ENCODE data around the gene THBS2. TPM values are rescaled to one million over a fixed set of nuclear protein-coding genes. Genes with fewer than 3 reads are reported as not detected.

Gene THBS2
- total RNA-seq, 1 donor from 2014 or later = 135 TPM

GRCh38 chr6:169188475-169188874, 65.2 kb downstream of the THBS2 start:
- Histone ChIP-seq H3K27me3 (ENCODE audit: insufficient read depth, low read length) (no peaks in the 10 kb centered on the region), H3K4me3 (ENCODE audit: insufficient read depth, low read depth, low read length) (no peak overlapping the region), H3K9ac (ENCODE audit: low read length) (peak overlapping the region; percentile 48), H4K20me1 (ENCODE audit: insufficient read depth, low read length) (no peaks in the 10 kb centered on the region), H3K9me3 (ENCODE audit: insufficient read depth, low read depth, low read length) (no peaks in the 10 kb centered on the region), H3K79me2 (ENCODE audit: insufficient read depth, low read length) (no peaks in the 10 kb centered on the region), H3K36me3 (ENCODE audit: insufficient read depth, low read length) (no peaks in the 10 kb centered on the region), H2AFZ (ENCODE audit: low read depth, low read length) (peak overlapping the region; percentile 61), H3K27ac (ENCODE audit: low read depth, low read length) (peak overlapping the region; percentile 83), H3K4me2 (ENCODE audit: low read length) (peak overlapping the region; percentile 56), H3K4me1 (ENCODE audit: insufficient read depth, low read length) (peaks cover 28% of the 10 kb centered on the region)
- H3K27me3 Mint-ChIP-seq (ENCODE audit: low read depth, unreplicated experiment) = peaks cover 2% of the 10 kb centered on the region
- FAIRE-seq (no peak), DNase-seq (ENCODE audit: low read depth) (peak; percentile 99)
- no peak overlapping the region for H3K4me3 Mint-ChIP-seq (ENCODE audit: unreplicated experiment)
- H3K4me1 Mint-ChIP-seq (ENCODE audit: low read depth, unreplicated experiment) = peaks cover 32% of the 10 kb centered on the region
- TF ChIP-seq EZH2 (IDR thresholded peaks at IDR 0.05; ENCODE audit: insufficient read depth, low read length) (no peak), CTCF (IDR thresholded peaks at IDR 0.05; ENCODE audit: insufficient read depth, low read depth, low read length) (no peak)
- peak overlapping the region; percentile 91 for H3K27ac Mint-ChIP-seq (ENCODE audit: unreplicated experiment)
- H3K36me3 Mint-ChIP-seq (ENCODE audit: low read depth, unreplicated experiment) = peaks cover 2% of the 10 kb centered on the region
- peaks cover 17% of the 10 kb centered on the region for H3K9me3 Mint-ChIP-seq (ENCODE audit: unreplicated experiment)

- Histone ChIP-seq H3K9ac (ENCODE audit: low read length) (peak overlapping the region; percentile 48), H3K4me1 (ENCODE audit: insufficient read depth, low read length) (peaks cover 28% of the 10 kb centered on the region), H3K4me2 (ENCODE audit: low read length) (peak overlapping the region; percentile 56), H2AFZ (ENCODE audit: low read depth, low read length) (peak overlapping the region; percentile 61), H4K20me1 (ENCODE audit: insufficient read depth, low read length) (no peaks in the 10 kb centered on the region), H3K9me3 (ENCODE audit: insufficient read depth, low read depth, low read length) (no peaks in the 10 kb centered on the region), H3K27me3 (ENCODE audit: insufficient read depth, low read length) (no peaks in the 10 kb centered on the region), H3K4me3 (ENCODE audit: insufficient read depth, low read depth, low read length) (no peak overlapping the region), H3K27ac (ENCODE audit: low read depth, low read length) (peak overlapping the region; percentile 44), H3K79me2 (ENCODE audit: insufficient read depth, low read length) (no peaks in the 10 kb centered on the region), H3K36me3 (ENCODE audit: insufficient read depth, low read length) (no peaks in the 10 kb centered on the region)
- Mint-ChIP-seq H3K4me1 (ENCODE audit: low read depth, unreplicated experiment) (peaks cover 32% of the 10 kb centered on the region), H3K27me3 (ENCODE audit: low read depth, unreplicated experiment) (peaks cover 2% of the 10 kb centered on the region), H3K4me3 (ENCODE audit: unreplicated experiment) (no peak overlapping the region), H3K36me3 (ENCODE audit: low read depth, unreplicated experiment) (peaks cover 2% of the 10 kb centered on the region), H3K27ac (ENCODE audit: unreplicated experiment) (peak overlapping the region; percentile 91), H3K9me3 (ENCODE audit: unreplicated experiment) (peaks cover 17% of the 10 kb centered on the region)
- FAIRE-seq (no peak), DNase-seq (ENCODE audit: low read depth) (no peak)
- no peak for TF ChIP-seq EZH2 (IDR thresholded peaks at IDR 0.05; ENCODE audit: insufficient read depth, low read length)
- TF ChIP-seq CTCF (IDR thresholded peaks at IDR 0.05; ENCODE audit: insufficient read depth, low read depth, low read length) = no peak
Observed at GRCh38 chr6:169188051-169188470, 65.6 kb downstream of the THBS2 start.

GRCh38 chr6:169186496-169187169, 67.0 kb downstream of the THBS2 start:
- Histone ChIP-seq H3K27me3 (ENCODE audit: insufficient read depth, low read length) (no peaks in the 10 kb centered on the region), H3K27ac (ENCODE audit: low read depth, low read length) (no peak overlapping the region)

More at GRCh38 chr6:169186496-169187169, 67.0 kb downstream of the THBS2 start:
- Mint-ChIP-seq H3K4me3 (ENCODE audit: unreplicated experiment) (no peak overlapping the region), H3K36me3 (ENCODE audit: low read depth, unreplicated experiment) (peaks cover 7% of the 10 kb centered on the region), H3K4me1 (ENCODE audit: low read depth, unreplicated experiment) (peaks cover 32% of the 10 kb centered on the region), H3K27me3 (ENCODE audit: low read depth, unreplicated experiment) (peaks cover 2% of the 10 kb centered on the region), H3K27ac (ENCODE audit: unreplicated experiment) (no peak overlapping the region), H3K9me3 (ENCODE audit: unreplicated experiment) (peaks cover 13% of the 10 kb centered on the region)
- DNase-seq (ENCODE audit: low read depth) (no peak), FAIRE-seq (no peak)
- H3K4me2 ChIP-seq (ENCODE audit: low read length) = no peak overlapping the region
- no peak overlapping the region for H2AFZ ChIP-seq (ENCODE audit: low read depth, low read length)
- H3K36me3 ChIP-seq (ENCODE audit: insufficient read depth, low read length) = no peaks in the 10 kb centered on the region
- H3K4me1 ChIP-seq (ENCODE audit: insufficient read depth, low read length) = peaks cover 28% of the 10 kb centered on the region
- H3K9ac ChIP-seq (ENCODE audit: low read length) = no peak overlapping the region
- H3K79me2 ChIP-seq (ENCODE audit: insufficient read depth, low read length) = no peaks in the 10 kb centered on the region
- H3K9me3 ChIP-seq (ENCODE audit: insufficient read depth, low read depth, low read length) = no peaks in the 10 kb centered on the region
- H3K4me3 ChIP-seq (ENCODE audit: insufficient read depth, low read depth, low read length) = no peak overlapping the region
- no peaks in the 10 kb centered on the region for H4K20me1 ChIP-seq (ENCODE audit: insufficient read depth, low read length)
- TF ChIP-seq EZH2 (IDR thresholded peaks at IDR 0.05; ENCODE audit: insufficient read depth, low read length) = no peak
- no peak for TF ChIP-seq CTCF (IDR thresholded peaks at IDR 0.05; ENCODE audit: insufficient read depth, low read depth, low read length)
